GM19035 (cell line): ENCODE measurements around the gene CRNKL1.

Source experiments
- ATAC-seq: cut with Tn5 transposase; IDR thresholded peaks from one replicate; pipeline ENCODE4 v1.9.1; 2021; ENCODE audit not compliant: unreplicated experiment

The CRNKL1 gene

DNA sequence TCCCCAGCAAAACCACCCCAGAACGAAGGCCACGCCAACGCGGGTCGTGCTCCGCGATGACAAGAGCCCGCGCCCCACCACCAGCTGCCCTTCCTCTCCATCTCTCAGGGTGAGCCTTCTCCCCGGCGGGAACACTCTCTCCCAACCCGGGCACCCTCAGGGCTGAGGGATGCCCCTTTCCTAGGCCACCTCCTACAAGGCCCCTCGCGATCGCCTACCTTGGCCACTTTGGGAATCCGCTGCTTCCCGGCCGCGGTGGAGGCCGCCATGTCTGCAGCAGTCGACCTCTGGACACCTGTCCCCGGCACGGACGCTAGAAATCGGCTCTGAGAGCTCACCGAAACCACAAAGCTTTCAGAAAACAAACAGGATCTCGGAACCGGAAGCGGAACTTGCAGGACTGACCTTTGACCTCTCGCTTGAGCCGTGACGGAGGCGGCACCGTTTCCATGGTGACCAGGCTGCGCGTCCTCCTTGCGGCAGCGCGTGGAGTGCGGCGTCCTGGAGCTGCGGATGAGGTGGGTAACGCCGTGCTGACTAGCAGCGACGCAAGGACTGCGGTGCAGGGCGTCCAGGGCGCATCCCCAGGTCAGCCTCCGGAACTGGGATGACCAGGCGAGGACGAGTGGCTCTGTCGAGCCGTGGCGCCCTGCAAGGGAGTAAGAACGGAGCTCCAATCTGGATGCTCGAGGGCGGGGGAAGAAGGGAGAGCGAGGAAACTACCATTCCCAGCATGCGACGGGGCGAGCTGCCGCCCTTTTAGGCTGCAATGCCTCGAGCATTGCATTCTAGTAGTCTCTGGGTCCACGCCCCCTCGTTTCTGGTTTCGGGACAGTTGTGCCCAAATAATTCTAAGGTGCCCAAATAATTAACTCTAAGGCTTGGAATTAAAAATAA, at the start of gene CRNKL1, which contains the start of gene CFAP61:
Gene CRNKL1, minus strand, starts transcription at position 393 of the 897 bp plus-strand sequence. Its CDS starts 124 bp downstream, at position 269.
Gene CFAP61, plus strand, starts transcription at position 459 of the 897 bp plus-strand sequence. CDS start 4,122 bp downstream, outside the sequence.
- ATAC-seq, result peak; percentile 94

DNA sequence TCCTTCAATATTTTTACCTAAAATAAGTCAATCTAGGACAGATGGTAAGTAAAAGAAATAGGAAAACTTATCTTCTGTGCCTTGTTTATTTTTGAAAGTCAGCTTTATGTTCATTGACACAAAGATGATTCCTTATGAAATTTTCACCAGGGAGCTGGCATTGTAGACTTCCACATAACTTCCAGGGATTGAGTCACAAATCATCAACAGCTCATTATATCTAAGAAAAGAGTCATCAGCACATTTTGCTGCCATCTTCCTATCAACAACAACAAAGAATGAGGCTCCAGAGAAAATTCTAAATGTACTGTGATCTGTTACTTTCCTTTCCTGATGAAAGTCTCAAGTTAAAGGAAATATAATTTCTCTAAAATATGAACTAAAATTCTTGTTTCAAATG, 48.6 kb upstream of the CRNKL1 start:
- ATAC-seq, result no peak

DNA sequence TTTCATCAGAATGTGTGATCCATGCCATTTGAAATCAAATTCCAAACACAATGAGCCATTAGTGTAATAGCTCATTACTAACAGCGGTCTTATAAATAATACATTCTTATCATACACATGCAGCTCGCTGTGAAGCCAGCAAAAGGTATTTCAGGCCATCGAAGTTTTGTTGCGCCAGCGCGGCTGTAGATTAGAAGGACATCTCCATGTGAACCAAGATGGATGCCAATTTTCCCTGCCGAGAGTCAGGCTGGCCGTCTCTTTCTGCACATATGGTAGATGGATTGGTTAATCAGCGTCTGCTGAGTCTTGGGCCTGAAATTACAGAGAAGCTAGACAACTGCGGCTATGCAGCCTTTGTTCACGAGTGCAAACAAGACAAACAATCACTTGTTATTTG, 44.2 kb upstream of the CRNKL1 start:
- no peak for ATAC-seq

GRCh38 chr20:20095114-20095872, 43.0 kb upstream of the CRNKL1 start:
- no peak for ATAC-seq

DNA sequence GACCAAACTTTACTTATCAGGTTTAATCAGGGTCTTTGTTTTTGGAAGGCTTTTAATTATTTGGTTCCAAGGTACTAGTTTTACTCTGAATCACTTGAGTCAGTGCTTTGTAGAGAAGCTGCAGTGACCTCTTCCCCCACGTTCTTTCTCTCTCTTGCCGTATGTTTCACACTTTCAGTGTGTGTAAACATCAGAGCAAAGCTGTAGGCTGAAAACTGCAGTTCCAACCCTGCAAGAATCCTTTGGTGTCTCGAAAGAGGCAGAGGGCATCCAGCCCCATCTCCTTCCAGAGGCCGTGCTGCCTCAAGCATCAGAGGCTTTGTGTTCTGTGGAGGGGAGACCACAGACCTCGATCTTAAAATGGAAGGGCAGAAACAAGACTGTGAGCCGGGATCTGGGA, 42.1 kb upstream of the CRNKL1 start:
- ATAC-seq, result no peak

GRCh38 chr20:20092827-20093226, 40.6 kb upstream of the CRNKL1 start:
- no peak for ATAC-seq

DNA sequence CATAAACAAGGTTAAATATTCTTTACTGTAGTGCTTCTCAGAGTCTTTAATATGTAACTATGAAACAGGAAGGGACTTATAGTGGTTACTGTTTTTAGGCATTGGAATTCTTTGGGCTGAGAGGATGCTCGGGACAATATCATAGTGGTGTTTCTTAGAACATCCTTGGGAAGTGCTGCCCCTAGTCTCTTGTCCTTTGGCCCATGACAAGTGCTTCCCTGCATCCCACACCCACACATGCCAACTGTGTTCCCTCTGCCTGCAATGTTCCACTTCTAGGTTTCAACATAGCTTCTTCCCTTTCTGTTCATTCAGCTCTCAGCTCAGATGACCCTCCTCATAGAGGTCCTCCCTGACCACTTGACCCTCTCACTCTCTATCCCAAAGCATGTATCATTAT, 37.7 kb upstream of the CRNKL1 start:
- ATAC-seq, result no peak

GRCh38 chr20:20089018-20089417, 36.8 kb upstream of the CRNKL1 start:
- no peak for ATAC-seq

DNA sequence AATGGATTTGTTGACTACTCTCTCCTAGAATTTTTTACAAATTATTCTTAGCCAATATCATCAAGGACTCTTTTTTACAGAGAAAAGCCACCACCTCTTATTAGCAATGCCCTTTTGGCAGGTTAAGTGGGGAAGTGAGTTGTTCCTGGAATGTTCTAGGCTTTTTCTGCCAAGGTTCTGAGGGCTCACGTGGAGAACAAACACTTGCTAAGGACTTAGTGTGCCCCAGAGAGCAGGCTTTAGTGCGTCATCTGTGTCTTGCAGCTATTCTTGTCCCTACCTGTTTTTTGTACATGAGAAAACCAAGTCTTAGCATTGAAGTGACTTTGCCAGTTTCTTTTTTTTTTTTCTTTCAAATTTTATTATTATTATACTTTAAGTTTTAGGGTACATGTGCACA, 33.5 kb upstream of the CRNKL1 start:
- ATAC-seq, result no peak

GRCh38 chr20:20085071-20085470, 32.8 kb upstream of the CRNKL1 start:
- ATAC-seq, result no peak

- ATAC-seq, result no peak
Measured at GRCh38 chr20:20084296-20084752, 32.1 kb upstream of the CRNKL1 start.

DNA sequence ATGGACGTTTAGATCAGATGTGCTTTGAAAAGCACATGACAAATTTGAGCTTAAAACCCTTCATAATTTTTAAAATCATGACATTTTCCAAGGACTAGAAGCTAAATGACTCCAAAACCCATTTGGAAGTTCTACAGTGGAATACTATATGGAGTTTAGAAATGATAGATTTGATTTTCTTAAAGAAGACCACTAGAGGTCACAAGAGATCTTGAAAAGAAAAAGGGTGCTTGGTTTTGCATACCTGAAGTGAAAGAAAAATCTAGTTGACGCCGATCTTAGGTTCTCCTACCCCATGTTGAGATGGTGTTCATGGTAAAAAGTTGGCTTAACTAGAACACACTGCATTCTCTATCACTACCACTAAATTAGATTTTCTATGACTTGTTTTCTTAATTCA, 31.5 kb upstream of the CRNKL1 start:
- no peak for ATAC-seq

- no peak for ATAC-seq
Measured at GRCh38 chr20:20079102-20079784, 27.0 kb upstream of the CRNKL1 start.

- ATAC-seq, result no peak
Measured at GRCh38 chr20:20078041-20078440, 25.8 kb upstream of the CRNKL1 start.

DNA sequence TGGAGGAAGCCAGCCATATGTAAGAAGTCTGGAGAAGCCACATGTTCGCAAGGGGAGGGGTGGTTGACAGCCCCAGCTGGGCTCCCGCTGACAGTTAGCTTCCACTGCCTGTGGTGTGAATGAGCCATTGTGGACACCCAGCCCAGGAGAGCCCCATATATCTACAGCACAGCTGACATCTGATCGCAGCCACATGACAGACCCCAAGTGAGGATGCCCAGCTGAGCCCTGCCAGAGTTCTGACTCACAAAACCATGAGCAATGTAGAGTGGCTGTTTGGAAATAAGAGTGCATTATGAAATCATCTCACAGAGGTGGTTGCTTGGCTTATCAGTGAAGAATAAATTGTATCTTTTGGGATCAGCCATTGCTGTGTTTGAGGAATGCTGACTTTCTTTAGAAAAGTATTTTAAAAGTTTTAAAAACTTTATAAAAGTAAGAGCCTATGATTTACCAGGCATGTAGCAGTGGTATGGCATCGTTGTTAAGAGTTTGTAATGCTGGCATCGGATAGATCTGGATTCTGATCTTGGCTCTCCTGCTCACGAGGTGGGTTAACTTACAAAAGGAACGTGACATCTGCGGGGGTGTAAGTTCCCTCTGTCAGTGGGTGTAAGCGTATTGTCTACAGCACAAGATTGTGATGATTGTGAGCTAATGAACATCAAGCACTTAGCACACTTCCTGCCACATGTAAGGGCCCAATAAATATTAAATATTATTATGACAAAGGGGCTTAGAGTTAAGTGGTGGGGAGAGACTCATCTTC, 24.2 kb upstream of the CRNKL1 start:
- no peak for ATAC-seq

- no peak for ATAC-seq
Measured at GRCh38 chr20:20075032-20075431, 22.8 kb upstream of the CRNKL1 start.

DNA sequence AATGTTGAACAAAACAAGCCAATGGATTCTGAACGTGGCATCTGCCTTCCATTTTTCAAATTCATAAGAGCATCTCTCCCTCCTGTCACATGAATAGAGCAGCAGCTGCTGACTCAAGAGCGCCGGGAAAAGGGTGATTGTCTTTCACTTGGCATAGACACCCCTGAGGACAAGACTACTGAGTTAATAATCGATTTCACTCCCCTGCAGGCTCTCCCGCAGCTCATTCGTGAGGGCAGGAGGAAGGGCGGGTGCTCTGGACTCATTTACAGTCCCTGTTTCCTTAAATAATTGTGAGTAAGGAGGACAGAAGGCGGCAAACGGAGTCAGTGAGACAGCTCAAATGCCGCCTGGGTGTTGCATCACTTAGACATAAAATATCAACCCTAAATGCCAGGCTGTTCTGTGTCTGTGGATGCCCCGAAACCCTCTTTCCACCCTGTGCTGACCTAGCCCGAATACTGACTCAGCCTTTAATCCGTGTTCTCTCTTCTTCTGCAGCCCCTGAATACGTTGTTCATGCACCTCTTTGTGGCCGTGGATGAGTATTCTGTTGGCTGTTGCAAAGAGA, 21.6 kb upstream of the CRNKL1 start:
- ATAC-seq, result no peak

DNA sequence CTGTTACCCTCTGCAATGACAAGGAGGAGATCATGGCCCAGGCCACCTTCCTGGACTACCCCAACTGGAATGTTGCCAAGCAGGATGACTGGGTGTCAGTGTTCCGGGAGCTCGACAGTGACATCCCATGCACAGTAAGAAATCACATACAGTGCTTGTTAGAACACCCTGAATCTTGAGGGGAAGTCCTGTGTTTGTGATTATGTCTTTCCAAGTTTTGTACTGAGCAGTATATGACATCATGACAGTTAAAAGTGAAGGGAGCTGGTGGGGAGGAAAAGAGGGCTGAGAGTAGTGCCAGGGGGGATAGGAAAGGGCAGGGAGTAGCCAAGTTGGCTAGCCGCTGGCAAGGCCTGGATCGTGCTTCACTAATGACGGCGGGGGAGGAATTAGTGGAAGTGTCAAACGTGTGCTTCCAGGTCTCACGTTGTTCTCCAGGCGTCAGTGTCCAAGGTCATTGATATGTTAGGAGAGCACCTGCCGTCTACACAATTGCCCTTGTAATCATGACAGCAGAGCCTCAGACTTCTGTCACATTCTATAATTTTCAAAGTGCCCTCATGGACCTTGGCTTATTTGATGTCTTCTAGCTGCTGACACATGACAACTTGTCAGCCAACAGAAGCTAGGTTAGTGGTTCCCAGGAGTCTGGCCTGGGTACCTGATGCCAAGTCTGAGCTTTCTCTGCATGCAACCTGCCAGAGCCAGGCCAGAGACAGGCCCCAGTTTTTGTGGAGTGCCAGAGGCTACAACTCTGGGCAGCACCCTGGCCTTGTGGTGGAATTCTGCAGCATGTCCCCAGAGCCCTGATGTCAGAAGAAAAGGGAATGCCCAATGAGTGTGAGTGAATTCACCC, 18.8 kb upstream of the CRNKL1 start:
- ATAC-seq, result no peak

DNA sequence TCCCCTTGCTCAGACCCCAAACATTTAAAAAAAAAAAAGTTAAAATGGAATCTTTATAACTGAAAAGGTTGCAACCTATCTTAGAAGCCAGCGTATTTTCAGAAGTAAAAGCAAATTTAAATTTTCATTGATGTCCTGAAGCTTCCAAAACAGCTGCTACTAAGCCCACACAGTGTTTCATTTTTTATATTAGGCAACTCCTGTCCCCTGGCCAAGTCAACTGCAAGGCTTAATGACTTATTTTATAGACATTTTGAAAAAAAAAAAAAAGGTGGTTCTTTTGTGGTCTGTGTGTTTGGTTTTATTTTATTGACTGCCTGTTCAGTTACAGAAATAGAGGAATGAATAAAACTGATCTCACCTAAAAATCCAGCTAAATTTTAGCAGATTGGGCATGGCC, 13.1 kb upstream of the CRNKL1 start:
- ATAC-seq, result no peak
